ENCODE measurements around the gene GOLGB1.

GRCh38 chr3:121736112-121736511, 13.4 kb downstream of the GOLGB1 start:
- TF ChIP-seq CTCF (conservative IDR thresholded peaks at IDR 0.05; ENCODE audit: low read length) (no peak), EZH2phosphoT487 (IDR thresholded peaks at IDR 0.05; ENCODE audit: borderline replicate concordance) (no peak)

All from Loucy (cell line).